GM12864 (cell line): ENCODE data around the gene DCLRE1A.

Experiments used
- DNase-seq: peaks from one replicate; pipeline ENCODE4 v3.0.0-alpha.2; 2011; ENCODE audit warnings: low read depth
- H3K4me3 ChIP-seq: 2 replicates; pipeline ENCODE4 v1.5.1; 2011; ENCODE audit warnings: mild to moderate bottlenecking, low read depth, low read length, control low read depth
- CTCF ChIP-seq: IDR thresholded peaks from 2 replicates; pipeline ENCODE4 v1.5.1; 2011; ENCODE audit warnings: low read depth, mild to moderate bottlenecking, moderate library complexity, low read length, control low read depth, inconsistent platforms; ENCODE audit errors: missing control alignments

DCLRE1A gene

DNA sequence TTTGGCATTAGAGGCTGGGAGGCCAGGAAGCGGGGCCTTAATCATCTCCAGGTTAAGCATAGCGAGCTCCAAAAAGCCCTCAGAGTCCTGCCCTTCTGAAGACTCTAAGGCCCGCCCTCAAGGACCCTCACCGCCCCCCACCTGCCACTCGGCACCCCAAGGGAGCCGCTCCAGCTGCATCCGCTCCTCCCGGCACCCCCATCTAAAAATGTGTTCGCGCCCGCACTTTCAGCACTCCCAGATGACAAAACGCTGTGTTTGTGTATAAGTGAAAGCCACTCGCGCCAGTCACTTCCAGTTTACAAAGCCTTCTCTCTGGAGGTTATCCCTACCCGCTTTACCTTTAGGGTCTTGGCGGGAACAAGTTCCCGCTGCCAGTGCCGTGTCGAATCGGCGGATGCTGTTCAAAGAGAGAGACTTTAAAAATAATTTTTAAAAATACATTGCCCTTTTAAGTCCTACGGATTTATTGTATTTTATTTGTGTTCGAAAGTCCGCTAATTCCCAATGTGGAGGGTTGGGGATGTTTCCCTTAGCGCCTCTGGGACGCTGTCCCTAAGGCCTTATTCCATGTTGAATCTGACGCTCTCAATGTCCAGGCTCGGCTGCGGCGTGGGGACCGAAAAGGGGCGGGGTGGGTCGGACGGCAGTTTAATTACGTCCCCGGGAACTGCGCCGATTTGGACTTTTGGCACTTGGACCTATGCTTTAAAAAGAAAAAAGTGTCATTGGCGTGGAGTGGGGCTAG lies at the start of gene DCLRE1A, which contains the start of gene NHLRC2:
TSS of gene DCLRE1A (minus strand) at position 70 of the 748 bp plus-strand sequence. CDS start 900 bp downstream, outside the sequence.
TSS of gene NHLRC2 (plus strand) at position 649 of the 748 bp plus-strand sequence. CDS start 212 bp downstream, outside the sequence.
- DNase-seq: peak; percentile 65
- H3K4me3 ChIP-seq: peak within 1 kb of the TSS; percentile 100
- no peak for TF ChIP-seq CTCF

DNA sequence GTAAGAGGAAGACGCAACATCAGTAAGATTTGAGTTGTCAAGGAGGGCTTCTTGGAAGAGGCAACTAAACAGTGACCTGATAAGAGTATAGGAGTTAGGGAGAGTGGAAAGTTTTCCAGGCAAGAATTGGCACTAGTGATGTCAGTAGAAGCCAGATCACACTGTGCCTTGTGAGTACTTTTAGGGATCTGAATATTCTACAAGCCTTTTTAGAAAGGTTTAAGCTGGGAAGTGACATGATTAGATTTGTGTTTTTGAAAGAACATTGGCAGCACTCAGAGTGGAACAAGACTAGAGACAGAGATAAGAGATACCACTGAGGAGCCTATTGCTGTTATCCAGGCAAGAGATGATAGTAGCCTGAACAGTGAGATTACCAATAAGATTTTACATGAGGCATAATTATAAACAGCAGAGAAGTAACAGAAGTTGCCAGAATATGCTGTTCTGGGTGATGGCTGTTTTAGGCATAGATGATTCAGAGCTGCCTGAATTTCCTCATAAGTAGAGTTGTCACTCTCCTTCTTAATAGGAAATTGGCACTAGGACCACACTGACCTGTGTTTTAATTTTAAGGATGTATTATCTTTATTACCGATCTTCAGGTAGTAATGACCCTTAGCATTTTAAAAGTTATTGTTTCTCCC lies 46.2 kb upstream of the DCLRE1A start:
- TF ChIP-seq CTCF: no peak

GRCh38 chr10:113897693-113898618 lies 44.1 kb upstream of the DCLRE1A start:
- TF ChIP-seq CTCF: no peak
- no peak overlapping the region for H3K4me3 ChIP-seq
- no peak for DNase-seq

More for the DNA sequence above, 46.2 kb upstream of the DCLRE1A start:
- no peak for DNase-seq
- H3K4me3 ChIP-seq: no peak overlapping the region

GRCh38 chr10:113895018-113895417 lies 41.1 kb upstream of the DCLRE1A start:
- TF ChIP-seq CTCF: no peak
- DNase-seq: no peak
- no peak overlapping the region for H3K4me3 ChIP-seq

- DNase-seq: no peak
- TF ChIP-seq CTCF: no peak
- no peak overlapping the region for H3K4me3 ChIP-seq
These were observed 40.7 kb upstream of the DCLRE1A start for GRCh38 chr10:113894581-113894980.

- no peak for TF ChIP-seq CTCF
- H3K4me3 ChIP-seq: no peak overlapping the region
- DNase-seq: no peak
These were observed 39.7 kb upstream of the DCLRE1A start for GRCh38 chr10:113893570-113893969.
